ENCODE data around the gene PLP2. TPM values are rescaled to one million over a fixed set of nuclear protein-coding genes. Genes with fewer than 3 reads are reported as not detected.

Gene PLP2
- total and polyA plus RNA-seq, 2 of the 13 experiments (the other 11 are each of a cell fraction or from before 2014, with no cell fraction given): 0.40 to 3.6 TPM

- no peak for TF ChIP-seq NR2F1 (CRISPR knock-in tag; IDR thresholded peaks at IDR 0.05)
- no peak for TF ChIP-seq ZNF576 (CRISPR knock-in tag; IDR thresholded peaks at IDR 0.05)
- TF ChIP-seq MTF1 (CRISPR knock-in tag; IDR thresholded peaks at IDR 0.05): no peak
- TF ChIP-seq ZNF101 (CRISPR knock-in tag; IDR thresholded peaks at IDR 0.05; ENCODE audit: borderline replicate concordance, low read depth): no peak
- no peak for TF ChIP-seq HOXA9 (CRISPR knock-in tag; IDR thresholded peaks at IDR 0.05; ENCODE audit: borderline replicate concordance)
Measured at GRCh38 chrX:49206543-49206942, 34.8 kb downstream of the PLP2 start (continued).

GRCh38 chrX:49208399-49208798 lies 36.7 kb downstream of the PLP2 start:
- 85% methylated on average over 5 of the region's 5 CpGs for WGBS (ENCODE audit: low lambda C conversion rate)
- CTCF ChIA-PET (ENCODE audit: low intra/inter-chr PET ratio, low total read pairs): no interaction called here
- intact Hi-C loops (cut with micrococcal nuclease; ENCODE audit: unreplicated experiment): no loop called here

More at GRCh38 chrX:49208399-49208798, 36.7 kb downstream of the PLP2 start:
- H3K4me1 ChIP-seq (ENCODE audit: insufficient read depth, low read length): no peaks in the 10 kb centered on the region
- no peak overlapping the region for H3K27ac ChIP-seq (ENCODE audit: extremely low read length, insufficient read depth, low read length)
- H3K27me3 ChIP-seq (ENCODE audit: control insufficient read depth in 1 of 2, insufficient read depth in 2 of 2, low read length in 2 of 2): no peaks in the 10 kb centered on the region
- no peaks in the 10 kb centered on the region for H3K79me2 ChIP-seq (ENCODE audit: insufficient read depth, low read length)
- H3K9me3 ChIP-seq (ENCODE audit: low read length): no peaks in the 10 kb centered on the region
- H2AFZ ChIP-seq (ENCODE audit: low read length): no peak overlapping the region
- no peak overlapping the region for H3K4me3 ChIP-seq (replicated peaks in 1 of 3; ENCODE audit: insufficient read depth in 1 of 3, low read depth in 2 of 3, low read length in 3 of 3)
- H3K4me2 ChIP-seq (ENCODE audit: low read depth, low read length): no peak overlapping the region
- no peak overlapping the region for H3K9ac ChIP-seq (ENCODE audit: insufficient read depth, low read depth, low read length)
- no peaks in the 10 kb centered on the region for H3K36me3 ChIP-seq (replicated peaks in 1 of 2; ENCODE audit: control insufficient read depth in 1 of 2, insufficient read depth in 2 of 2, low read length in 2 of 2)
- ATAC-seq (no peak), FAIRE-seq (no peak), DNase-seq (ENCODE audit: low spot score) (no peak)
- no peak for TF ChIP-seq ZNF180 (CRISPR knock-in tag; IDR thresholded peaks at IDR 0.05; ENCODE audit: borderline replicate concordance, low read depth)
- TF ChIP-seq ZNF567 (CRISPR knock-in tag; IDR thresholded peaks at IDR 0.05; ENCODE audit: borderline replicate concordance): no peak
- no peak for TF ChIP-seq RBAK (CRISPR knock-in tag; IDR thresholded peaks at IDR 0.05)
- TF ChIP-seq MAFK (conservative IDR thresholded peaks at IDR 0.05 in 1 of 2, IDR thresholded peaks at IDR 0.05 in 1 of 2; ENCODE audit: low read length in 2 of 2): no peak
- TF ChIP-seq RBFOX2 (IDR thresholded peaks at IDR 0.05; ENCODE audit: low read depth, low read length): no peak
- no peak for TF ChIP-seq SMAD3 (CRISPR knock-in tag; IDR thresholded peaks at IDR 0.05)
- TF ChIP-seq DMTF1 (CRISPR knock-in tag; IDR thresholded peaks at IDR 0.05): no peak
- TF ChIP-seq ZSCAN21 (CRISPR knock-in tag; IDR thresholded peaks at IDR 0.05; ENCODE audit: borderline replicate concordance): no peak
- no peak for TF ChIP-seq NR2F2 (IDR thresholded peaks at IDR 0.05; ENCODE audit: borderline replicate concordance, low read depth)
- in situ Hi-C loops (cut with HindIII; ENCODE audit: extremely low pct_ligation_motif_present, low pct_unique_long_range_greater_than_20kb): no loop called here
- POLR2A ChIA-PET: interaction anchor here (2.7 kb wide), 1 partner anchor 18 kb away, joined by 6 read pairs; no protein-coding TSS in a partner anchor
- no peaks in the 10 kb centered on the region for H4K20me1 ChIP-seq (ENCODE audit: insufficient read depth, low read length)
- no TSS peak for BruUV-seq (replicated peaks)
